HG02642 (cell line): ENCODE data around the gene FAM114A1.
"Not testable (repeated sequence)": the region's sequence is repeated elsewhere in the genome, so short reads cannot be mapped to it uniquely, and the experiment has no call there.

Experiments used
- ATAC-seq: cut with Tn5 transposase; IDR thresholded peaks from one replicate; pipeline ENCODE4 v1.9.1; 2021; ENCODE audit warnings: mild to moderate bottlenecking; ENCODE audit not compliant: unreplicated experiment, poor library complexity

The FAM114A1 gene

DNA sequence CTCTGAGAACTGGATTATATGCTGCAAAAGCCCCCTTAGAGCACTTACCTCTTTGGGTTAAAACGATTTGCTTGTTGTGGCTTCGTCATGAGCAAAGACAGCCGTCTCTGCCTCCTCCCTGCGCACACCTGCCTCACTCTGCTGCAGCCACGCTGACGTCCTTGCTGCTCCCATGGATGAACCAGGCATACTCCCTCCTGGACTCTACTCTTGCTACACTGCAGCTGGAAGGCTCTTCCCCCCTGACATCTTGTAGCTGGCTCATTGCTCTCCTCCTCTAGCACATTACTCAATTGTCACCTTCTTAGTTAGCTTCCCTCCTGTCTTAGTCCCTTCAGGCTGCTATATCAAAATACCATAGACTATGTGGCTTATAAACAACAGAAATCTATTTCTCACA, 59.3 kb downstream of the FAM114A1 start:
- no peak for ATAC-seq

DNA sequence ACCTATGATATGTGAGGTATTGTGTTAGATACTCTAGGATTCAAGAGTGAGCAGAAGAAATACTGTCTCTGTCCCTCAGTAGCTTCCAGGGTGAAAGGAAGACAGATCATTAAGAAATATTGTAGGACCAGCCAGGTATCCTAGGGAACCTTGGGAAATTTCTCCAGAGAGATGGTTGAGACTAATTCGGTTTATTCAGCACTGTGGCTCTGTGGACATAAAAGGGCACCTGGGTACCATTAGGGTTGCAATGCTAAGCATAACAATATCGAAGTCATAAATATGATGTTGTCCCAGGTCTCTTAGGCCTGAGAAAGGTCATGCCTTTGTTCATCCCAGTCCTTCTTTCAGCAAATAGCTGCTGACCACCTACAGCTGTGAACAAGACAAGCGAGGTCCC, 61.0 kb downstream of the FAM114A1 start:
- ATAC-seq: no peak

- ATAC-seq: no peak
Observed at GRCh38 chr4:38928974-38929373, 61.4 kb downstream of the FAM114A1 start.

DNA sequence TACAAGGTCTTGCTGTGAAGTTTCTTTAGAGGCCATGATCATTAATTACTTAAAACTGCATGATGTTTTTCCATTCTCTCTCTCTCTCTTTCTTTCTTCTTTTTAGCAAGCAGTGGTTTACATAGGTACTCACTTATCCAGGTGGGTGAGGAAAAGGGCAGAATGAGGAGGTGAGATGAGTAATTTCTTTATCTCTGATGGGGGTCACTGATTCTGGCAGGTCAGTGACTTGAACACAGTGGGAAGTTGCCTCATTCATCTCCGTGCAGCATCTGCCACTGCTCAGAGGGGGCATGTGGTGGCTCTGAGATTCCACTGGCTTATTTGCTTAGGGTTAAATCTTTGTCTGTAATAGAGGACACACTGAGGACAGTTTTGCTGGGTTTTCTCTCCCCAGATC, 62.6 kb downstream of the FAM114A1 start:
- ATAC-seq: peak; percentile 80

DNA sequence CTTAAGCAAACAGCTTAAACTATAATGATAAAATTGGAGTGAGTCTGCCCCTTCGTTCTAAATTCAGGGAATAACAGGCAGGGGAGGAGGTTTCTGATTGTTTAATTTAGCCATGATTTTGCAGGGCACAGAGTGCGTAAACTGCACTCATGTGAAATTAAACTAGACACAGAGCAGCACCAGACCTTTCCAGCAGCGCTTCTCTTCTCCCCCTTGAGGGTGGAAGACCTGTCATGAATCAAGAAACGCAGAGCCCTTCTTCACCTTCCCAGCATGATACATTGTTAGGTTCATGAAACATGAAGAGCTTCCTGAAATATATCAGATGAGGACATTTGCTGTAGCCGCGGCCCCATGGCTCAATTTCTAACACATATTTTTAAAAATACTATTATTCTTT, 63.1 kb downstream of the FAM114A1 start:
- no peak for ATAC-seq

- ATAC-seq: no peak
Observed at GRCh38 chr4:38931125-38931524, 63.5 kb downstream of the FAM114A1 start.

DNA sequence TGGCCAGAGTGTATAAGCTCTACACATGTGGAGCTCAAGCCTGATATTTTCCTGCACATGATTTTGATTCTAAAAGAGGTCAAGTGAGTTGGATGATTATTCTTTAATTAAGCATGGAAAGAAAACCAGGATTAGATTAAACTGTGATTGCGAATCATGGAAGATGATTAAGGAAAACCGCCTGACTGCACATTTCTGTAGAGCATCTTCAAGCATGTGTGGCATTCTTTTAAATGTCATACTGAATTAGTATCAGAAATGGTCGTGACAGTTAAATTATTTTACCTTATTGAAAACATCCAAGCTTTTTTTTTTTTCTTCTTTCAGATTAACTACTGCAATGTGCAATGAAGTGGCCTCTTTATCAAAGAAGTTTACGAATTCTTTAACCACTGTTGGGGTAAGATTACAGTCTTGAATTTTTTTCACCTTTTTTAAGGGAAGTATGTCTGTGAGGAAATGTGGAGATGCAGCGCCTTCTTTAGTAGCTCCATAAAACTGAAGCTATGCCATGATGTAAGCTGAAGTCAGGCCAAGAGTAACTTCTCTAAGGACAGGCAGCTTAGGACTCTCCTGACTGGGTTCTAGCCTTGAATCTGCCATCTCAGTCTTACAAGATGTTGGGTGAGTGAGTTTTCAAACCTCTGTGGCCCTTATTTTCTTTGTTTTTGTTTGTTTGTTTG, 67.9 kb downstream of the FAM114A1 start:
- ATAC-seq: no peak

- peak; percentile 85 for ATAC-seq
Observed at GRCh38 chr4:38939165-38939564, 71.6 kb downstream of the FAM114A1 start.

GRCh38 chr4:38940476-38940875, 72.9 kb downstream of the FAM114A1 start:
- no peak for ATAC-seq

DNA sequence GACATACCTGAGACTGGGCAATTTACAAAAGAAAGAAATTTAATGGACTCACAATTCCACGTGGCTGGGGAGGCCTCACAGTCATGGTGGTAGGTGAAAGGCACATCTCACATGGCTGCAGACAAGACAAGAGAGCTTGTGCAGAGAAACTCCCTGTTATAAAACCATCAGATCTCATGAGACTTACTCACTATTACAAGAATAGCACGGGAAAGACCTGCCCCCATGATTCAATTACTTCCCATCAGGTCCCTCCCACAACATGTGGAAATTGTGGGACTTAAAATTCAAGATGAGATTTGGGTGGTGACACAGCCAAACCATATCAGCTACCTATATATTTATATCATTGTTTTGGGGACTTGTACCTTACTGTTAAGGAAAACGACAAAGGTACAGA, 74.3 kb downstream of the FAM114A1 start:
- not testable (repeated sequence) for ATAC-seq

DNA sequence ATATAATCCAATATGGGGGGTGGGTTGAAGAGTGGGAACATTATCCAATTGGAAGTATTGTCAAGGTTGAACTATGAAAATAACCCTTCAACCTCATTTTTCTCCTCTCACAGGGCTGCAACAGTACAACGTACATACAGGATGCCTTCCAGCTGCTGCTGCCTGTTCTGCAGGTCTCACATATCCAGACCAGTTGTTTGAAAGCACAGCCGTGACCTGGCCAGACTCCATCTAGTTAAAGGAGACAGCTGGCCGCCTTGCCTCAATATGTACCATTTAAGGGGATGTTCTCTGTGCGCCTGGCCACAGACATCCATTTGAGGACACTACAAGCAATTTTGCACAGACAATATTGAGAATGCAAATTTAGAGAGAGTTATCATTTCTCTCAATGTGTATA, 75.7 kb downstream of the FAM114A1 start:
- ATAC-seq: no peak

DNA sequence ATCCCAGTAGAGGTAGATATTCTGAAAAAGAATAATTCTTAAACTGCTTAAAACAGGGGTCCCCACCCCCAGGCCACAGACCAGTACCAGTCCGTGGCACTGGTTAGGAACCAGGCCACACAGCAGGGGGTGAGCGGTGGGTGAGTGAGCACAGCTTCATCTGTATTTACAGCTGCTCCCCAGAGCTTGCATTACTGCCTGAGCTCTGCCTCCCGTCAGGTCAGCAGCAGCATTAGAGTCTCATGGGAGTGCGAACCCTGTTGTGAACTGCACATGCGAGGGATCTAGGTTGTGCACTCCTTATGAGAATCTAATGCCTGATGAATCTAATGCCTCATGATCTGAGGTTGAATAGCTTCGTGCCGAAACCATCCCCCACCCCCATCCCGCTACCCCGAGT, 76.8 kb downstream of the FAM114A1 start:
- ATAC-seq: no peak

DNA sequence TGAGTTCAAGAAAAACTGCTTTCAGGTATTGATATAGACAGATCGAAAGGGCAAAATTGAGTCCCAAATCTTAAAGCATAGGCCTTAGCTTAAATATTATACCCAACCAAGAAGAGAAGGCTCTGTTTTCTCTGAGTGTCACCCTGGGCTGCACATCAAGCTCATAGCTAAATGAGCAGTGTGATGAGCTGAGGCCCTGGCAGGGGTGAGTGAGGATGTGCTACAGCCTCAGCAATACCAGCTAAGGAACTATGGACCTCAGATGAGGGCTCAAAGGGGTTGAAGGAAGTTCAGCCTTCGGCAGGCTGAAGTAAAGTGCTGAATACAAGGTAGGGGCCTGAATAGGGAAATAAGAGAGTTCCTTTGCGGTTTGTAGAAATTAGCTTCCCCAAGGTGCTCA, 79.3 kb downstream of the FAM114A1 start:
- ATAC-seq: no peak

DNA sequence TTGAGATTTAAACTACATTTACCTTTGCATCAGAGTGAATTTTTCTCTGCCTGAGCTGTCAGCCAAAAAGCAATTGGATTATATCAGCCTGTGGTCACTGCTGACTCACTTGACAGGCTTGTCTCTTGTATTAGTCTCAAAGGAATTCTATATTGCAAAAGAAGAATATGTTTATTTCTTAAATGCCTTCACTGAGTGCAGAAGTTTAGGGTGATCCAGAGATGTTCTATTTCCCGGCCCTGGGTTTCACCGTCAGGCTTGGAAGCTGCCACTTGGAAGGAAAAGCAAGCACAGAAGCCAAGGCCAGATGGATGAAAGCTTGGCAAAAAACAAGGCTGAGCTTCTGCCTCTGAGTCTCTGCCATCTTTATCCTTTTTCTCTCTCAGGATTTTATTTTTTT, 80.9 kb downstream of the FAM114A1 start:
- no peak for ATAC-seq

DNA sequence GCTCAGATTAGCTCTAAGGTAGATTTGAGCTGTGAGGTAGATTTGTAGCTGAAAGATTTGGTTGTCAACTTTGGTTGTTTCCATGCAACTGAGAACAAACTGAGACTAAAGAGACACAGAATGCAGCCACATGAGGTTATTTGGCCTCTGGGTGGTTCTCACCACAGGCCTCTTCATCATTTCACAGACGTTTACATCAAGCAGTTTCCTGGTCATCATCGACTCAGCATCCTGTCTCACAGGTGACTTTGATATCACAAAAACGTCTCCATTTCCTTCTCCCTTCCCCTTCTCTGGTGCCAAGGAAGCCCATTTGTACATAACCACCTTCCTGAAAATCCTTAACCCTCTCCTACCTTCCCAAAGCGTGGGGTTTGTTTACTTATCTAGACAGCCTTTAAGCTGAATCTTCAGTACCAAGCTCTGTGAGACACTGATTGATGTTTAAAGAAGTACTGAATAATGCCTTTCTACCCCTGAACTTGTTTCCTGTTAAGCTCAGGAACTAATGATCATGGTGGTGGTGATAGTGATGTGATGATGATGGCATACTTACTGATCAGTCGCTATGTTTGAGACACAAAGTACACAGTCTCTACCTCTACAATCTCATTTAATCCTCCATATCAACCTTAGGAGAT, 81.9 kb downstream of the FAM114A1 start:
- no peak for ATAC-seq

DNA sequence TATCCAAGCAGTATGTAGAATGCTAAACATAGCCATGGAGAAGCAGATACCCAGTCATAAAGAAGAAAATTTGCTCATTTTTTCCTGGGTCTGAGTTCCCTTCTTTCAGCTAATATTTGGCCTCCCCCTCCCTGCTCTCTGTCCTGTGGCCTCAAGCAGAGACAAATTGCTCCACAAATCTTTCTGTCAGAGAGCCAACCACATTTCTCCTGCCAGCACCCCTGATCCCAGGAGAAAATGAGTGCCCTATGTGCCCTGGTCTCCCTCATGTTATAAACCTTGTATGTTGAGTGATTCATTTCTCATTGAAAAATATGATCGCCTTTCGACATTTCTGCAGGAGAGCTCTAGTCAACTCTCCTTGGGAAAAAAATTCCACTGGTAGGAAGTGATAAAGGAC, 82.6 kb downstream of the FAM114A1 start:
- ATAC-seq: no peak

- ATAC-seq: no peak
Observed at GRCh38 chr4:38950734-38951133, 83.1 kb downstream of the FAM114A1 start.

DNA sequence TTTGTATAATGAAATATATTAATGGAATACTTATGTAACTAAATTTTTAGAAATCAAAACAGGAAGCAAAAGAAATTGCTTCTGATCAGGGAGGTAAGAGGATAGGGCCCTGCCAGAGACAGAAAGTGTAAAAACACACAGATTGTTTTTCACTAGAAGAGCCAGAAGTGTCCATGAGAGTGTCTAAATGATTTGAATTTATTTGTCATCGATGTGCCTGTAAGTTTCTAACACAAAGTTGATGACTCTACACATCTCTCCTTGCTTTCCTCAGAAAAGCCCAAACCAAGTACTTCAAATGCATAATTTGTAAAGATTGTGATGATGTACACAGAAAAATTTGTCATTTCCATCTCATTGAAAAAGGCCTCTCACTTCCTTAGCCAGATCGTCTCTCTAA, 84.0 kb downstream of the FAM114A1 start:
- no peak for ATAC-seq

GRCh38 chr4:38952017-38952416, 84.4 kb downstream of the FAM114A1 start:
- ATAC-seq: no peak

DNA sequence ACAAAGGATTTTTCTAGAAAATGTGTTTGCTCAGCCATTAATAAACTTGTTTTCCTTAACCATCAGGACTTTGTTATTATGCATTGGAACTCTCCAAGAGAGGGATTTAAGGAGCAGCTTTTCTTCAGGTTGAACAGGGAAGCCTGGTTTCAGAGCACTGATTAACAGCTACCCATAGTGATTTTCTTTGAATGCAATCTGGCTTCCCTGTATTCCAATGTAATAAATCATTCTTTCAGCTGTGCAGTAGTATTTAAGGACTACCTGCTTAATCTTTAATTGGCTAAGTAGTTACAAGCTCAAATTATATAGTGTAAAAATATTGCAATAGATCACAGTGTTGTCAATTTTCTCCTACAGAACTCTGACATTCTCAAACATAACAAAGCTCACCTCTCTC, 87.1 kb downstream of the FAM114A1 start:
- no peak for ATAC-seq

- no peak for ATAC-seq
Observed at GRCh38 chr4:38955957-38956356, 88.4 kb downstream of the FAM114A1 start.

DNA sequence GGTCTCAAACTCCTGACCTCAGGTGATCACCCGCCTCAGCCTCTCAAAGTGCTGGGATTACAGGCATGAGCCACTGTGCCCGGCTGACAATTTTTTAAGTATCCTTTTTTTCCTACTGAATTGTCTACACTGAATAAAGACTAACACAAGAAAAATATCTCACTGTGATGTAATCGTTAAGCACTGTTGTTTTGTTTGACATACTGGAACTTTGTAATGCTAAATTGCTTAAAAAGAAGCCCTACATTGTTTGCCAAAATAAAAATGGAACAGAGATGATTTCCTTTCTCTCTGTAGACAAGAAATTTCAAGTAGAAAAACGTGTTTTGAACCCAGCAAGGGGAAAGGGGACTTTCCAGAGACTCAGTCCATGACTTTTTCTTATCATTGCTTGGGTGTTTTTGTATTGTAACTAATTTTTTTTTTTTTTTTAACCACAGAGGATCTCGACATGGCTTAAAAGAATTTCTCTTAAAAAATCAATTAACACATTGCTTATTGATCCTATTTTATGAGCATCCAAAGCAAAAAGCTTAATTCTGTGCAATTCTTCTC, 89.7 kb downstream of the FAM114A1 start:
- ATAC-seq: no peak
